ENCODE data around the gene NTSR2.

The NTSR2 gene

DNA sequence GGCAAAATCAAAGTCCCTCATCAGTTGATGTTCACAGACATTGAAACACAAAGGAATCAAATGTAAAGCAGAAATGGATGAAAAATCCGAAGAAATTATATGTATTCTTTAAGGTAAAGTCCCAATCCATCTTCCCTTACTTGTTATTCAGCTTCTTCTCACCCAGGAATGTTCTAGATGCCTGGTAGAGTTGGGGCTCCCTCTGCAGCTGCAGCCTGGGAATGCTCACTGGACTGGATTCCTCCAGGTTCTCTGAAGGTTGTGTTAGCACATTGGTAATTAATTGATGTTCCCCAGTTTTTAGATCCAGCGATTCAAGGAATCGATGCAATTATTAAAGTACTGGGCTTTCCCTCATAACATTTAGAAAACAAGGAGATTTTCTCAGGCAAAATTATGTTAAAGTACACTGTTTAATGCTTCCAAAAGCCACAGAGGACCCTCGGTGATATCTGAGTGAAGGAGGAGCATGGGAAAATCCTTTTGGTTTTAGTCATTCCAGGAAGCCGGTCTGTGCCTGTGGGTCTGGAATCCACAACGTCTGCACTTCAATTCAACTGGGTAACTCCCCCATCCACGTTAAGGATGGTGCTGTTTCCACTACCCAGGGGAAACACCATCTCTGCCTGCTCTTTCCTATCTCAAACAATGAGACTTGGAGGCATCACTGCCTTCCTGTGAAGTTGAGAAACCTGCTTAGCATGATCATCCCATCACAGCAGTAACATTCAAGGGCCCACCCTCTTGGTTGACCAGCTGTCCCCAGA lies 22.0 kb downstream of the NTSR2 start:
- H3K4me3 ChIP-seq = no peak overlapping the region
- no peak overlapping the region for H3K27ac ChIP-seq
- no peak for DNase-seq (ENCODE audit: low spot score)
- TF ChIP-seq, protein P1, sequence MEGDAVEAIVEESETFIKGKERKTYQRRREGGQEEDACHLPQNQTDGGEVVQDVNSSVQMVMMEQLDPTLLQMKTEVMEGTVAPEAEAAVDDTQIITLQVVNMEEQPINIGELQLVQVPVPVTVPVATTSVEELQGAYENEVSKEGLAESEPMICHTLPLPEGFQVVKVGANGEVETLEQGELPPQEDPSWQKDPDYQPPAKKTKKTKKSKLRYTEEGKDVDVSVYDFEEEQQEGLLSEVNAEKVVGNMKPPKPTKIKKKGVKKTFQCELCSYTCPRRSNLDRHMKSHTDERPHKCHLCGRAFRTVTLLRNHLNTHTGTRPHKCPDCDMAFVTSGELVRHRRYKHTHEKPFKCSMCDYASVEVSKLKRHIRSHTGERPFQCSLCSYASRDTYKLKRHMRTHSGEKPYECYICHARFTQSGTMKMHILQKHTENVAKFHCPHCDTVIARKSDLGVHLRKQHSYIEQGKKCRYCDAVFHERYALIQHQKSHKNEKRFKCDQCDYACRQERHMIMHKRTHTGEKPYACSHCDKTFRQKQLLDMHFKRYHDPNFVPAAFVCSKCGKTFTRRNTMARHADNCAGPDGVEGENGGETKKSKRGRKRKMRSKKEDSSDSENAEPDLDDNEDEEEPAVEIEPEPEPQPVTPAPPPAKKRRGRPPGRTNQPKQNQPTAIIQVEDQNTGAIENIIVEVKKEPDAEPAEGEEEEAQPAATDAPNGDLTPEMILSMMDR (IDR thresholded peaks at IDR 0.05) = no peak

DNA sequence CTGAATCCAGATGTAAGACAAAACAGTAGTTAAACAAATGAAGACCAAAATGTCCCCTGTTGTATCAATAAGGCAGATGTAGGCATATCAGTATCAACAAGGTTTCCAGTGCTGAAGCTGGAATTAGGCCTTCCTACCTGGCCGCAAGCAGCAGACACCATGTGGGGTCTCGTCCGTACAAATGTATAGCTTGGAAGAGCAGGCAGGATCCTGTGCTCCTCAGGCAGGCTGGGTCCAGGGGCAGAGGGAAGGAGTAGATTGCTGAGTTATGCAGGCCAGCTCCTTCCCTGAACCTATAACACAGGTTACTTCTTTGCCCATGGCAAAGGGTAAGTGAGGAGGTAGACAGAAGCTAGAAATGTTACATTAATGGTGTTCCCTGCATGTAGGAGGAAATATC lies 23.5 kb downstream of the NTSR2 start:
- H3K27ac ChIP-seq = no peak overlapping the region
- TF ChIP-seq, protein P1 (IDR thresholded peaks at IDR 0.05) = no peak
- H3K4me3 ChIP-seq = no peak overlapping the region
- no peak for DNase-seq (ENCODE audit: low spot score)

DNA sequence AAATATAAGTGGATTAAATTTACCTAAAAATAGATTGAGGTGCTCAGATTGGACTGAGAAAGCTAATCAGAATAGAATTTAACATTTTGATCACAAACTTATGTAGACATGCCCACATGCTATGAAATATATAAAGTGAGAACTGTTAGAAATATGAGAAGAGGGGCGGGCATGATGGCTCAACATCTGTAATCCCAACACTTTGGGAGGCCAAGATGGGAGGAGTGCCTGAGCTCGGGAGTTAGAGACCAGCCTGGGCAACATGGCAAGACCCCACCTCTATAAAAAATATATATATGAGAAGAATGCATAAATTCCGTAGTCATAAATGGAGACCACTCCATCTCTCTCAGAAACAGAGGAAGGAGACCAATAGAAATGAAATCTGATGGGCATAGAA lies 25.7 kb downstream of the NTSR2 start:
- Histone ChIP-seq H3K27ac (no peak overlapping the region), H3K4me3 (no peak overlapping the region)
- no peak for DNase-seq (ENCODE audit: low spot score)
- TF ChIP-seq, protein P1 (IDR thresholded peaks at IDR 0.05) = no peak

DNA sequence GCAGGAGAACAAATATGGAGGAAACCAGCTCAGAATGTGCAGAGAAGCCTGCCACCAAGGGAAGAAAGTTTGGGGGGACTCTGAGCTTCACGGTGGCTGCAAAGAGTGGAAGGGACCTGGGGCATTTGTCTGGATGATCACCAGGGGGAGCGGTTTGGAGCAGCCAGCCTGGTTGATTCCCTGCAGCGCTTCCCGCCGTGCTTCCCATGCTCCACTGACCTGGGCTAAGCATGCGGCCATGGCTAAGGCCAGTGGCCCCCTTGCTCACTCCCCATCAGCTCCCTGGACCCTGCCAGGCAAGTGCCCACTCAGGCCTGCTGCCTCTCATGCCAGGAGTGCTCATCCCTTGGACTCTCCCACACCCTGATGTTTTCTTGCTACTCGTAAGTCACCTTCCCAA lies 27.0 kb downstream of the NTSR2 start:
- H3K27ac ChIP-seq = no peak overlapping the region
- TF ChIP-seq, protein P1 (IDR thresholded peaks at IDR 0.05) = no peak
- no peak overlapping the region for H3K4me3 ChIP-seq
- no peak for DNase-seq (ENCODE audit: low spot score)

DNA sequence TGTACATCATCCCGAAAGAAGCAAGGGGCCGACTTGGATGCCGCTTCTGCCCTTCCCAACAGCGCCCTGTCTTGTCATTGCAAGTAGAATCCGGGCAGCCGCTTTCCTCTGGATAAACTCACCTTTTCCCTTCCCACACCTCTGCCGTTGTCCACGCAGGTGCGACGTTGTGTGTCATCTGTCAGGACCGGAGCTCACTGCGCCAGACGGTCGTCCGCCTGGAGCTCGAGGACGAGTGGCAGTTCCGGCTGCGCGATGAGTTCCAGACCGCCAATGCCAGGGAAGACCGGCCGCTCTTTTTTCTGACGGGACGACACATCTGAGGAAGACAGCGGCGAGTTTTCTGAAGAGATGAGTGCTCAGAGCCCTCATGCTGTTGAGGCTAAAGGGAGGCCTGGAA lies 29.9 kb downstream of the NTSR2 start:
- H3K4me3 ChIP-seq = no peak overlapping the region
- no peak overlapping the region for H3K27ac ChIP-seq
- no peak for DNase-seq (ENCODE audit: low spot score)
- TF ChIP-seq, protein P1 (IDR thresholded peaks at IDR 0.05) = no peak

DNA sequence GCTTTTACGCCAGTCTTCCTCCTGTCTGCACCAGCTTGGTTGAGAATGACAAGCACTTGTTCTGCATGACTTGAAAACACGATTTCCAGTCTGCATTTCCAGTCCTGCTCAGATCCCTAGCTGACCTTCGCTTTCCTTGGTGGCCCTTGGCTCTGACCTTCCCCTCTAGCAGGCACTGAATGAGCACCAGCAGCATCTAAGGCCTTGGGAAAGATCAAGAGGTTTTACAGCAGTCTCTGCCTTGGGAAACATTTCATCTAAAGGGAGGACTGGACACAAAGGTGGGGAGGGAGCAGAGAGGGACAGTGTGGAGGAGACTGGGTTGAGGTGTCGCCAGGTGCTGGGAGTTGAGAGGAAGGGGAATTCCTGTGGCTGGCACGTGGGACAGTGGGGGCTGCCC lies 30.5 kb downstream of the NTSR2 start:
- H3K27ac ChIP-seq = no peak overlapping the region
- no peak for DNase-seq (ENCODE audit: low spot score)
- TF ChIP-seq, protein P1 (IDR thresholded peaks at IDR 0.05) = no peak
- no peak overlapping the region for H3K4me3 ChIP-seq

DNA sequence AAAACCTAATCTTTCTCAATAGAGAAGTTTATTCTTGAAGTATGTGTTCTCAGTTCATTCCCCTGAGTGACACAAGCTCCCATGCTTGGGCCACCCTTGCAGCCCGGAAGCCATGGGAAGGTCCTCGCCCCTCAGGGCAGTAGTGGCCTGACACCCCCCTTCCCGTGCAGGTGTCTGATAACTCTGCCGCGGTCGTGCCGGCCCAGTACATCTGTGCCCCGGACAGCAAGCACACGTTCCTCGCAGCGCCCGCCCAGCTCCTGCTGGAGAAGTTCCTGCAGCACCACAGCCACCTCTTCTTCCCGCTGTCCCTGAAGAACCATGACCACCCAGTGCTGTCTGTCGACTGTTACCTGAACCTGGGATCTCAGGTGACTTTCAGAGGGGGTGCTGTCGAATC lies 32.4 kb downstream of the NTSR2 start:
- Histone ChIP-seq H3K4me3 (no peak overlapping the region), H3K27ac (no peak overlapping the region)
- TF ChIP-seq, protein P1 (IDR thresholded peaks at IDR 0.05) = no peak
- no peak for DNase-seq (ENCODE audit: low spot score)

Measured in coronary artery (tissue), 2 donors.